Neural cell (in vitro differentiated cells): ENCODE results near the gene PTPN1. TPM values are rescaled to one million over a fixed set of nuclear protein-coding genes. Genes with fewer than 3 reads are reported as not detected.

Experiments
- H2AFZ ChIP-seq: fragments of 200-600, 300-800 bp; sonication (generic), shearing (Covaris generic); 2 replicates; pipeline ENCODE4 v1.6.0; 2014; ENCODE audit warnings: low read depth, mild to moderate bottlenecking, antibody characterized with exemption, low read length, moderate library complexity
- H3F3A ChIP-seq: fragments of 200-600 bp; shearing (Covaris generic); 2 replicates; pipeline ENCODE4 v1.6.1; 2016; ENCODE audit warnings: mild to moderate bottlenecking, moderate library complexity, mixed read lengths, antibody characterized with exemption, low read length; ENCODE audit not compliant: insufficient read depth, poor library complexity, severe bottlenecking
- H3K27ac ChIP-seq: fragments of 200-600, 300-800 bp; sonication (generic), shearing (Covaris generic); 2 replicates; pipeline ENCODE4 v1.5.1; 2014; ENCODE audit warnings: mild to moderate bottlenecking, low read length, moderate library complexity
- H3K27me3 ChIP-seq: fragments of 300-800, 200-600 bp; sonication (generic), shearing (Covaris generic); 2 replicates; pipeline ENCODE4 v1.6.0; 2014; ENCODE audit warnings: mild to moderate bottlenecking, low read depth, low read length, moderate library complexity; ENCODE audit not compliant: insufficient read depth
- H3K36me3 ChIP-seq: fragments of 300-800, 200-600 bp; sonication (generic), shearing (Covaris generic); 2 replicates; pipeline ENCODE4 v1.5.1; 2014; ENCODE audit warnings: mild to moderate bottlenecking, antibody characterized with exemption, low read length, moderate library complexity; ENCODE audit not compliant: insufficient read depth
- H3K4me2 ChIP-seq: fragments of 300-800, 200-600 bp; sonication (generic), shearing (Covaris generic); 2 replicates; pipeline ENCODE4 v1.6.0; 2014; ENCODE audit warnings: mild to moderate bottlenecking, low read length
- H3K4me3 ChIP-seq: fragments of 300-800, 200-600 bp; sonication (generic), shearing (Covaris generic); 2 replicates; pipeline ENCODE4 v1.5.1; 2014; ENCODE audit warnings: mild to moderate bottlenecking, low read length, moderate library complexity
- H3K79me2 ChIP-seq: fragments of 200-600 bp; shearing (Covaris generic); replicated peaks from 2 replicates; pipeline ENCODE4 v1.6.0; 2014; ENCODE audit warnings: mild to moderate bottlenecking, low read length, moderate library complexity; ENCODE audit not compliant: insufficient read depth
- H3K9ac ChIP-seq: fragments of 300-800, 200-600 bp; sonication (generic), shearing (Covaris generic); 2 replicates; pipeline ENCODE4 v1.6.1; 2016; ENCODE audit warnings: mild to moderate bottlenecking, low read length, mixed read lengths
- H3K9me2 ChIP-seq: fragments of 200-600 bp; shearing (Covaris generic); 2 replicates; pipeline ENCODE4 v1.6.1; 2016; ENCODE audit warnings: mild to moderate bottlenecking, low read length, mixed read lengths; ENCODE audit not compliant: insufficient read depth
- H3K9me3 ChIP-seq: fragments of 200-600, 300-800 bp; sonication (generic), shearing (Covaris generic); 2 replicates; pipeline ENCODE4 v1.6.1; 2016; ENCODE audit warnings: mild to moderate bottlenecking, mixed run types, low read length, moderate library complexity, mixed read lengths
- H4K20me1 ChIP-seq: fragments of 200-600 bp; shearing (Covaris generic); 2 replicates; pipeline ENCODE4 v1.6.1; 2016; ENCODE audit warnings: mild to moderate bottlenecking, mixed run types; ENCODE audit not compliant: insufficient read depth
- CTCF ChIP-seq: fragments of 450-650 bp; IDR thresholded peaks from 2 replicates; pipeline ENCODE4 v1.5.1; 2014; ENCODE audit warnings: antibody characterized with exemption, mild to moderate bottlenecking, moderate library complexity; ENCODE audit not compliant: poor library complexity, severe bottlenecking
- EP300 ChIP-seq: fragments of 450-650 bp; conservative IDR thresholded peaks from 2 replicates; pipeline ENCODE4 v1.6.1; 2014; ENCODE audit warnings: antibody characterized with exemption, mild to moderate bottlenecking, moderate library complexity; ENCODE audit not compliant: poor library complexity, severe bottlenecking
- EZH2 ChIP-seq: fragments of 200-600, 300-800 bp; shearing (Covaris generic), sonication (generic); IDR thresholded peaks from 2 replicates; pipeline ENCODE4 v1.6.1; 2014; ENCODE audit warnings: antibody characterized with exemption, low read length, borderline replicate concordance, mild to moderate bottlenecking; ENCODE audit not compliant: insufficient read depth, poor library complexity, severe bottlenecking
- MXI1 ChIP-seq: fragments of 450-650 bp; conservative IDR thresholded peaks from 2 replicates; pipeline ENCODE4 v1.6.1; 2014; ENCODE audit warnings: antibody characterized with exemption, mild to moderate bottlenecking; ENCODE audit not compliant: poor library complexity, severe bottlenecking
- POLR2AphosphoS5 ChIP-seq: IDR thresholded peaks from 2 replicates; pipeline ENCODE4 v1.6.1; 2012
- RAD21 ChIP-seq: fragments of 450-650 bp; conservative IDR thresholded peaks from 2 replicates; pipeline ENCODE4 v1.6.1; 2014; ENCODE audit warnings: antibody characterized with exemption, mild to moderate bottlenecking, moderate library complexity
- SMC3 ChIP-seq: fragments of 450-650 bp; conservative IDR thresholded peaks from 2 replicates; pipeline ENCODE4 v1.6.1; 2014; ENCODE audit warnings: antibody characterized with exemption, mild to moderate bottlenecking, moderate library complexity; ENCODE audit not compliant: poor library complexity
- TAF1 ChIP-seq: IDR thresholded peaks from 2 replicates; pipeline ENCODE4 v1.6.1; 2012; ENCODE audit warnings: low read depth
- polyA plus RNA-seq: library from polyadenylated mRNA; depleted of rRNA; stranded (reverse); fragments of >200 nt; gene quantifications from 2 replicates; pipeline ENCODE4 v1.2.3, GENCODE V29; 2014
- TF ChIP-seq, protein P1 (sequence below): IDR thresholded peaks from 2 replicates; pipeline ENCODE4 v1.6.1; 2012; ENCODE audit warnings: borderline replicate concordance

PTPN1 gene
- polyA plus RNA-seq, 1 donor from 2014 or later: 48.1 TPM

DNA sequence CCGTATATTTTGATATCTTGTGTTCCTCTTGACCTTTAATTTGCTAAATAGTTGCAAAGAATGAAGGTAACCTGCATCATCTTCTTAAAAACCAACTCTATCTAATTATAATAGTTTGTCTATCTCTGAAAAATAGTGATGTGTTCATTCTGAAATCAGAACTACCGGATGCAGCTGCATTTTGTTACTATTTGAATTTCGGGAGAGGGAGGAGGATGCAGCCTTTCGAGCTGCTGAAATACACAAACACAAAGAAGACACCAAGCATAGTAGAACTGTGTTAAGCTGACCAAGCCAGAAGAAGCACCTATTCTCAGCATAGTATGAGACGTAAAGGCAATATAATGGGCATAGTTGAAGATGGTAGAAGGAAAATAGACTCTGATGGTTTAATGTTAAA is 33.1 kb downstream of the PTPN1 start:
- no peaks in the 10 kb centered on the region for H3K27me3 ChIP-seq
- H4K20me1 ChIP-seq: no peaks in the 10 kb centered on the region
- peaks cover 37% of the 10 kb centered on the region for H3K79me2 ChIP-seq
- no peaks in the 10 kb centered on the region for H3K9me2 ChIP-seq
- no peak overlapping the region for H3K4me2 ChIP-seq
- H3K9ac ChIP-seq: no peak overlapping the region
- no peak overlapping the region for H2AFZ ChIP-seq
- no peak overlapping the region for H3K27ac ChIP-seq
- TF ChIP-seq SMC3 (no peak), POLR2AphosphoS5 (no peak), EP300 (no peak), EZH2 (no peak), RAD21 (no peak), CTCF (no peak), MXI1 (no peak), TAF1 (no peak)
- TF ChIP-seq, protein P1, sequence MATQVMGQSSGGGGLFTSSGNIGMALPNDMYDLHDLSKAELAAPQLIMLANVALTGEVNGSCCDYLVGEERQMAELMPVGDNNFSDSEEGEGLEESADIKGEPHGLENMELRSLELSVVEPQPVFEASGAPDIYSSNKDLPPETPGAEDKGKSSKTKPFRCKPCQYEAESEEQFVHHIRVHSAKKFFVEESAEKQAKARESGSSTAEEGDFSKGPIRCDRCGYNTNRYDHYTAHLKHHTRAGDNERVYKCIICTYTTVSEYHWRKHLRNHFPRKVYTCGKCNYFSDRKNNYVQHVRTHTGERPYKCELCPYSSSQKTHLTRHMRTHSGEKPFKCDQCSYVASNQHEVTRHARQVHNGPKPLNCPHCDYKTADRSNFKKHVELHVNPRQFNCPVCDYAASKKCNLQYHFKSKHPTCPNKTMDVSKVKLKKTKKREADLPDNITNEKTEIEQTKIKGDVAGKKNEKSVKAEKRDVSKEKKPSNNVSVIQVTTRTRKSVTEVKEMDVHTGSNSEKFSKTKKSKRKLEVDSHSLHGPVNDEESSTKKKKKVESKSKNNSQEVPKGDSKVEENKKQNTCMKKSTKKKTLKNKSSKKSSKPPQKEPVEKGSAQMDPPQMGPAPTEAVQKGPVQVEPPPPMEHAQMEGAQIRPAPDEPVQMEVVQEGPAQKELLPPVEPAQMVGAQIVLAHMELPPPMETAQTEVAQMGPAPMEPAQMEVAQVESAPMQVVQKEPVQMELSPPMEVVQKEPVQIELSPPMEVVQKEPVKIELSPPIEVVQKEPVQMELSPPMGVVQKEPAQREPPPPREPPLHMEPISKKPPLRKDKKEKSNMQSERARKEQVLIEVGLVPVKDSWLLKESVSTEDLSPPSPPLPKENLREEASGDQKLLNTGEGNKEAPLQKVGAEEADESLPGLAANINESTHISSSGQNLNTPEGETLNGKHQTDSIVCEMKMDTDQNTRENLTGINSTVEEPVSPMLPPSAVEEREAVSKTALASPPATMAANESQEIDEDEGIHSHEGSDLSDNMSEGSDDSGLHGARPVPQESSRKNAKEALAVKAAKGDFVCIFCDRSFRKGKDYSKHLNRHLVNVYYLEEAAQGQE: no peak
- no peaks in the 10 kb centered on the region for H3K36me3 ChIP-seq
- H3K4me3 ChIP-seq: no peak overlapping the region
- H3K9me3 ChIP-seq: no peaks in the 10 kb centered on the region
- no peaks in the 10 kb centered on the region for H3F3A ChIP-seq

- Histone ChIP-seq H3K27ac (no peak overlapping the region), H3K79me2 (peaks cover 24% of the 10 kb centered on the region)
Observed at GRCh38 chr20:50545126-50545525, 34.9 kb downstream of the PTPN1 start.

More at GRCh38 chr20:50545126-50545525, 34.9 kb downstream of the PTPN1 start:
- Histone ChIP-seq H3K27me3 (no peaks in the 10 kb centered on the region), H3K9ac (no peak overlapping the region), H4K20me1 (no peaks in the 10 kb centered on the region), H3K9me3 (no peaks in the 10 kb centered on the region), H3F3A (no peaks in the 10 kb centered on the region), H3K4me2 (no peak overlapping the region), H2AFZ (no peak overlapping the region), H3K9me2 (no peaks in the 10 kb centered on the region), H3K36me3 (no peaks in the 10 kb centered on the region), H3K4me3 (no peak overlapping the region)
- no peak for TF ChIP-seq RAD21
- no peak for TF ChIP-seq TAF1
- TF ChIP-seq EP300: no peak
- TF ChIP-seq, protein P1: no peak
- no peak for TF ChIP-seq CTCF
- TF ChIP-seq SMC3: no peak
- TF ChIP-seq POLR2AphosphoS5: no peak
- TF ChIP-seq MXI1: no peak
- no peak for TF ChIP-seq EZH2
